Thoracic aorta (tissue), 2 donors: ENCODE results near the gene DLGAP1. TPM values are rescaled to one million over a fixed set of nuclear protein-coding genes. Genes with fewer than 3 reads are reported as not detected.

ENCODE experiments used
- ATAC-seq: fragments of 150-250 bp; one replicate; pipeline ENCODE4 v1.8.0; 2017; ENCODE audit warnings: low read depth; ENCODE audit not compliant: insufficient number of reproducible peaks, low FRiP score
- DNase-seq: peaks from one replicate; pipeline ENCODE4 v3.0.0-alpha.2; 2020; ENCODE audit warnings: low spot score
- H3K27ac ChIP-seq, 2 donors: fragments of 200-600 bp; sonication (generic); 1 replicate in 1 of 2; 2 replicates in 1 of 2; pipeline ENCODE4 v1.5.1; 2016; ENCODE audit warnings: mild to moderate bottlenecking in 2 of 2, moderate library complexity in 2 of 2
- H3K27me3 ChIP-seq: fragments of 200-600 bp; sonication (generic); replicated peaks from 2 replicates; pipeline ENCODE4 v1.6.0; 2016; ENCODE audit warnings: mild to moderate bottlenecking; ENCODE audit not compliant: insufficient read depth
- H3K36me3 ChIP-seq: fragments of 200-600 bp; sonication (generic); one replicate; pipeline ENCODE4 v1.5.1; 2016
- H3K4me1 ChIP-seq, 2 donors: fragments of 200-600 bp; sonication (generic); 1 replicate in 1 of 2; 2 replicates in 1 of 2; pipeline versions ENCODE4 v1.5.1 to v1.6.0; 2016; ENCODE audit warnings: low read depth in 2 of 2, mild to moderate bottlenecking in 1 of 2; ENCODE audit not compliant: control insufficient read depth in 1 of 2
- H3K4me3 ChIP-seq: fragments of 200-600 bp; sonication (generic); 2 replicates; pipeline ENCODE4 v1.5.1; 2016; ENCODE audit warnings: mild to moderate bottlenecking
- H3K9me3 ChIP-seq: fragments of 200-600 bp; sonication (generic); 2 replicates; pipeline ENCODE4 v1.5.1; 2016
- CTCF ChIP-seq: fragments of 200-600 bp; sonication (generic); IDR thresholded peaks from one replicate; pipeline ENCODE4 v1.5.1; 2019; ENCODE audit warnings: antibody characterized with exemption
- total RNA-seq, 2 donors: library from RNA; depleted of rRNA; stranded (reverse); fragments of >200 nt; gene quantifications; one replicate each; pipeline versions ENCODE4 v1.1.0 to v1.2.3, GENCODE V29; 2016

DLGAP1 gene
- total RNA-seq, 2 donors from 2014 or later, result 7.3 to 19.0 TPM

GRCh38 chr18:3500016-3500415, 955.1 kb downstream of the DLGAP1 start:
- TF ChIP-seq CTCF, result no peak
- no peaks in the 10 kb centered on the region for H3K9me3 ChIP-seq
- no peak overlapping the region for H3K27ac ChIP-seq
- no peaks in the 10 kb centered on the region for H3K27me3 ChIP-seq
- DNase-seq (no peak), ATAC-seq (no peak)
- H3K4me1 ChIP-seq, result no peaks in the 10 kb centered on the region
- H3K4me3 ChIP-seq, result no peak overlapping the region
- no peaks in the 10 kb centered on the region for H3K36me3 ChIP-seq

- no peaks in the 10 kb centered on the region for H3K9me3 ChIP-seq
- no peak for ATAC-seq
- no peak for DNase-seq
- no peaks in the 10 kb centered on the region for H3K4me1 ChIP-seq
- H3K4me3 ChIP-seq, result peak overlapping the region; percentile 70
- H3K27ac ChIP-seq, result no peak overlapping the region
- H3K27me3 ChIP-seq, result no peaks in the 10 kb centered on the region
- no peaks in the 10 kb centered on the region for H3K36me3 ChIP-seq
- no peak for TF ChIP-seq CTCF
Observed at GRCh38 chr18:3499501-3499900, 955.6 kb downstream of the DLGAP1 start.

- no peaks in the 10 kb centered on the region for H3K36me3 ChIP-seq
- no peak for TF ChIP-seq CTCF
- DNase-seq, result no peak
- H3K9me3 ChIP-seq, result no peaks in the 10 kb centered on the region
- H3K4me3 ChIP-seq, result peak overlapping the region; percentile 70
- no peak for ATAC-seq
- H3K27ac ChIP-seq, result no peak overlapping the region
- no peaks in the 10 kb centered on the region for H3K4me1 ChIP-seq
- no peaks in the 10 kb centered on the region for H3K27me3 ChIP-seq
Observed at GRCh38 chr18:3498698-3499471, 956.2 kb downstream of the DLGAP1 start.

GRCh38 chr18:3495691-3496430, 959.2 kb downstream of the DLGAP1 start:
- no peak overlapping the region for H3K27ac ChIP-seq
- no peaks in the 10 kb centered on the region for H3K9me3 ChIP-seq
- ATAC-seq, result no peak
- no peaks in the 10 kb centered on the region for H3K27me3 ChIP-seq
- TF ChIP-seq CTCF, result no peak
- no peak for DNase-seq
- no peaks in the 10 kb centered on the region for H3K4me1 ChIP-seq
- H3K36me3 ChIP-seq, result no peaks in the 10 kb centered on the region
- no peak overlapping the region for H3K4me3 ChIP-seq

- ATAC-seq (no peak), DNase-seq (no peak)
- Histone ChIP-seq H3K36me3 (no peaks in the 10 kb centered on the region), H3K4me1 (no peaks in the 10 kb centered on the region), H3K4me3 (no peak overlapping the region), H3K27me3 (no peaks in the 10 kb centered on the region), H3K27ac (no peak overlapping the region), H3K9me3 (no peaks in the 10 kb centered on the region)
- no peak for TF ChIP-seq CTCF
Observed at GRCh38 chr18:3494569-3494968, 960.5 kb downstream of the DLGAP1 start.
